Omental fat pad (tissue), 4 donors: ENCODE results near the gene PPP6R2. TPM values are rescaled to one million over a fixed set of nuclear protein-coding genes. Genes with fewer than 3 reads are reported as not detected.
A peak's percentile ranks its signal among the peaks of the same experiment; 100 is the strongest.
"Not testable (repeated sequence)": the region's sequence is repeated elsewhere in the genome, so short reads cannot be mapped to it uniquely, and the experiment has no call there.

Experiments
- ATAC-seq: fragments of 150-250 bp; one replicate; pipeline ENCODE4 v1.9.1; 2016; ENCODE audit warnings: mild to moderate bottlenecking, moderate library complexity; ENCODE audit not compliant: low FRiP score
- DNase-seq: peaks from one replicate; pipeline ENCODE4 v3.0.0-alpha.2; 2019; ENCODE audit warnings: low spot score
- CTCF ChIP-seq, 3 donors: fragments of 450-650 bp; IDR thresholded peaks; one replicate each; pipeline ENCODE4 v1.5.1; 2016 to 2017; ENCODE audit warnings: antibody characterized with exemption in 3 of 3, mild to moderate bottlenecking in 3 of 3, moderate library complexity in 2 of 3
- total RNA-seq, 4 donors: library from RNA; depleted of rRNA; stranded (reverse); fragments of >200 nt; gene quantifications; one replicate each; pipeline ENCODE4 v1.1.0, GENCODE V29; 2016

Gene PPP6R2
- total RNA-seq, 4 donors from 2014 or later: 35.6 to 64.6 (median 41.7) TPM

DNA sequence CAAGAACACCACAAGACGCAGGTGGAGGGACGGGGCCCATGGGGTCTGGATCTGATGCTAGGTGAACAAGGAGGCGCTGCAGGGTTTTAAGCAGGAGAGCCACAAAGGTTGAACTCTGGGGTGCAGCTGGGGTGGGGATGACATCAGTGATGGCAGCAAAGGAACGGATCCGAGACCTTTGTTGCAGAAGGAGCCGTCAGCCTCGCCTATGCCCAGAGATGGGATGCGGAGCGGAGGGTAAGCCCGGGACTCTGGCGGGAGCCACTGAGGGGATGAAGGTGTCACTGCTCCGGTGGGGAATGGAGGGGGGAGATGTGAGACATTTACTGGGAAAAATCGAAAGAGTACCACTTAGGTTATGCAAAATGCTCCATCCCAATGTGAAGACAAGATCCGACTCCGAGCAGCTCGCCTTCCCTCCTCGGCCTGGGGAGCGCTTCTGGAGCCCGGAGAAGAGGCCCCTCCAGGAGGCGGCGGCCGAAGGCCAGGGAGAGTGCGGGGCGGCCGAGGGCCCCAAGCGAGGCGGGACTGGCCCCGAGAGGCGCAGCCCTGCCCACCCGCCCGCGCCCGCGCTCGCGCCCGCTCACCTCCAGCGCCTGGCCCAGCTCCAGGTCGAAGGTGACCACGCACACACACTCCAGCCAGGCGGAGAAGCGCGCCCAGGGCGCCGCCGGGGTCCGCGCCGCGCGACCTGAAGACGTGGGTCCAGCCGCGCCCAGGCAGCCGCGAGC is 16.7 kb upstream of the PPP6R2 start:
- no peak for TF ChIP-seq CTCF (IDR thresholded peaks at IDR 0.05)
- DNase-seq (no peak), ATAC-seq (peak; percentile 34)

GRCh38 chr22:50326956-50327710 is 16.0 kb upstream of the PPP6R2 start, which contains the start of gene DENND6B:
TSS of gene DENND6B (minus strand) at chr22:50327012. CDS start at chr22:50326988, 24 bp downstream.
- peak in 1 of 3 donors; percentile 3 for TF ChIP-seq CTCF (IDR thresholded peaks at IDR 0.05)
- DNase-seq (no peak), ATAC-seq (peak; percentile 99)

DNA sequence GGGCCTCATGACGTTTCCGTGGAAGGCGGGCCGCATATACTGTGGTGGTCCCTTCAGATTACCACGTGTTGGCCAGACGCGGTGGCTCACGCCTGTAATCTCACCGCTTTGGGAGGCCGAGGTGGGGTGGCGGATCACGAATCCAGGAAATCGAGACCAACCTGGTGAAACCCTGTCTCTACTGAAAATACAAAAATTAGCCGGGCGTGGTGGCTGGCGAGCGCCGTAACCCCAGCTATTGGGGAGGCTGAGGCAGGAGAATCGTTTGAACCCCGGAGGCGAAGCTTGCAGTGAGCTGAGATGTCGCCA is 15.5 kb upstream of the PPP6R2 start:
- TF ChIP-seq CTCF (IDR thresholded peaks at IDR 0.05): no peak
- DNase-seq (no peak), ATAC-seq (no peak)

DNA sequence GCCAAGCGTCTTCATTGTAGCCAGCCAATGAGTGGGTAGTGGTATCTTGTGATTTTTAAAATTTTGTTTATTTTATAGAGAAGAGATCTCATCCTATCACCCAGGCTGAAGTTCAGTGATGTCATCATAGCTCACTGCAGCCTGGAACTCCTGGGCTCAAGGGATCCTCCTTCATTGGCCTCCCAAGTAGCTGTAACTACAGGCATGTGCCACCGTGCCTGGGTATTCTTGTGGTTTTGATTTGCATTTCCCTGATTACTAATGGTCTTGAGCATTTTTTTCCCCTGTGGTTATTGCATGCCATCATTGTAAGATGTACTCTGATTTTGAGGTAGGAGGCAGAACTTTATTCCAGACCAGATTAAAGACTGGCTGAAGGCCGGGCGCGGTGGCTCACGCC is 13.9 kb upstream of the PPP6R2 start:
- no peak for DNase-seq
- no peak for TF ChIP-seq CTCF (IDR thresholded peaks at IDR 0.05)
- ATAC-seq: no peak

GRCh38 chr22:50334433-50334832 is 8.7 kb upstream of the PPP6R2 start:
- ATAC-seq, DNase-seq: not testable (repeated sequence)

DNA sequence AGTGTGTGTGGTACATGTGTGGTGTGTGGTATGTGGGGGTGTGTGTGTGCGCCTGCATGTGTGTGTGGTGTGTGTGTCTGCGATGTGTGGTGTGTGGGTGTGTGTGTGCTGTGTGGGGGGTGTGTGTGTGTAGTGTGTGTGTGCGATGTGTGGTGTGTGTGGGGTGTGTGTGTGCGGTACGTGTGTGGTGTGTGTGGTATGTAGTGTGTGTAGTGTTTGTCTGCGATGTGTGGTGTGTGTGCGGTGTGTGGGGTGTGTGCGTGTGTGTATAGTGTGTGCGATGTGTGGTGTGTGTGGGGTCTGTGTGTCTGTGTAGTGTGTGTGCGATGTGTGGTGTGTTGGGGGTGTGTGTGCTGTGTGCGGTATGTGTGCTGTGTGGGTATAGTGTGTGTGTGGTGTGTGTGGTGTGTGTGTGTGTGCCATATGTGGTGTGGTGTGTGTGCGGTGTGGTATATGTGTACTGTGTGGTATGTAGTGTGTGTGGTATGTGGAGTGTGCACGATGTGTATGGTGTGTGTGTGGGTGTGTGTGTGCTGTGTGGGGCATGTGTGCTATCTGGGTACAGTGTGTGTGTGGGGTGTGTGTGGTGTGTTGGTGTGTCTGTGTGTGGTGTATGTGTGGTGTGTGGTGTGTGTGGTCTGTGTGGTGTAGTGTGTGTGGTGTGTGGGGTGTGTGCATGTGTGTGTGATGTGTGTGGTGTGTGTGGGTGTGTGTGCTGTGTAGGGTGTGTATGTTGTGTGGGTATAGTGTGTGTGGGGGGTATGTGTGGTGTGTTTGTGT is 5.7 kb upstream of the PPP6R2 start:
- DNase-seq: no peak
- no peak for ATAC-seq
- TF ChIP-seq CTCF (IDR thresholded peaks at IDR 0.05): no peak

DNA sequence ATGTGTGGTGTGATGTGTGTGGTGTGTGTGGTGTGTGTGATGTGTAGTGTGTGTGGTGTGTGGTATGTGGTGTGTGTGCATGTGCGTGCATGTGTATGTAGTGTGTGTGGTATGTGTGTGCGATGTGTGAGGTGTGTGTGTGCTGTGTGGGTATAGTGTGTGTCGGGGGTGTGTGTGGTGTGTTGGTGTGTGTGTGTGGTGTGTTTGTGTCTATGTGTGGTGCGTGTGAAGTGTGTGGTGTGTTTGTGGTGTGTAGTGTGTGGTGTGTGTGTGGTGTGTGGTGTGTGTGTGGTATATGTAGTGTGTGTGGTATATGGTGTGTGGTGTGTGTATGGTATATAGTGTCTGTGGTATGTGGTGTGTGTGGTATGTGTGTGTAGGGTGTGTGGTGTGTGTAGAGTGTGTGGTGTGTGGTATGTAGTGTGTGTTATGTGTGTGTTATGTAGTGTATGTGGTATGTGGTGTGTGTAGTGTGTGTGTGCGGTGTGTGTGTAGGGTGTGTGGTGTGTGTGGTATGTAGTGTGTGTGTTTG is 5.0 kb upstream of the PPP6R2 start:
- ATAC-seq (no peak), DNase-seq (no peak)
- TF ChIP-seq CTCF (IDR thresholded peaks at IDR 0.05): no peak
